Thyroid gland (tissue), 4 donors: ENCODE results near the gene RIBC2.

ENCODE experiments used
- CTCF ChIP-seq, 6 experiments: fragments of 200-600 bp in 3 of 6; fragments of 450-650 bp in 3 of 6; sonication (generic) in 3 of 6; IDR thresholded peaks; one replicate each; pipeline ENCODE4 v1.5.1; 2016 to 2019; ENCODE audit warnings: antibody characterized with exemption in 6 of 6, mild to moderate bottlenecking in 2 of 6, inconsistent platforms in 1 of 6, moderate library complexity in 1 of 6
- POLR2A ChIP-seq, 2 donors: fragments of 450-650 bp; IDR thresholded peaks; one replicate each; pipeline ENCODE4 v1.6.1; 2017; ENCODE audit warnings: antibody characterized with exemption in 2 of 2, mild to moderate bottlenecking in 2 of 2, moderate library complexity in 1 of 2

GRCh38 chr22:45473626-45474237 lies 60.2 kb downstream of the RIBC2 start:
- no peak for TF ChIP-seq CTCF (IDR thresholded peaks at IDR 0.05)
- no peak for TF ChIP-seq POLR2A (IDR thresholded peaks at IDR 0.05)
